Measurements from ENCODE around the gene SPDYE5. TPM values are rescaled to one million over a fixed set of nuclear protein-coding genes. Genes with fewer than 3 reads are reported as not detected.

The SPDYE5 gene
- total and polyA plus RNA-seq, 10 of the 15 experiments (the other 5 are each of a cell fraction or from before 2014, with no cell fraction given): 0.07 to 2.7 (median 1.4) TPM; not detected in 6

DNA sequence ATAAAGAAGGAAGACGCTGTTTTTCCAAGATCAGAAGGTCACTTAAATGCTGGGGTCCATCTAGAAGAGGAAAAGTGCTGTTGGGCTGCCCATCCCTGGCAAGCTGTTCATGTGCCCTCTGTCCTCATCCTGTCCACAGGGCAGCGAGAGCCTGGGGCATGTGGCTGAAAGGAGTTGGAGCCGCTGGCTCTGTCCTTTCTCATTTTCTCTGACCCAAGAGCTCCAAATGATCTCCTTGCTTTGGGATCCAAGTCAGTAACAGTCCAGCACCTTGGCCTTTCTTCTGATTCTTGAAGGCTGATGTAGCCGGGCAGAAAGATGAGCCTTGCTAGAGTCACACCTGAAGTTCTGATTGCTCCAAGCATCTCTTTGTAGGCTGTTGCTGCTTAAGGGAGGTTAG lies 44.4 kb downstream of the SPDYE5 start (continued):
- TF ChIP-seq ZNF274 (IDR thresholded peaks at IDR 0.05; ENCODE audit: insufficient read depth, insufficient read length): no peak
- TF ChIP-seq ZNF384 (IDR thresholded peaks at IDR 0.05; ENCODE audit: borderline replicate concordance, low read depth, low read length): no peak
- TF ChIP-seq POLR2AphosphoS5 (IDR thresholded peaks at IDR 0.05; ENCODE audit: low read length): no peak
- TF ChIP-seq BHLHE40 (IDR thresholded peaks at IDR 0.05; ENCODE audit: borderline replicate concordance in 1 of 2, low read depth in 2 of 2, low read length in 1 of 2): no peak
- TF ChIP-seq KLF5 (IDR thresholded peaks at IDR 0.05; ENCODE audit: partially characterized antibody): no peak

DNA sequence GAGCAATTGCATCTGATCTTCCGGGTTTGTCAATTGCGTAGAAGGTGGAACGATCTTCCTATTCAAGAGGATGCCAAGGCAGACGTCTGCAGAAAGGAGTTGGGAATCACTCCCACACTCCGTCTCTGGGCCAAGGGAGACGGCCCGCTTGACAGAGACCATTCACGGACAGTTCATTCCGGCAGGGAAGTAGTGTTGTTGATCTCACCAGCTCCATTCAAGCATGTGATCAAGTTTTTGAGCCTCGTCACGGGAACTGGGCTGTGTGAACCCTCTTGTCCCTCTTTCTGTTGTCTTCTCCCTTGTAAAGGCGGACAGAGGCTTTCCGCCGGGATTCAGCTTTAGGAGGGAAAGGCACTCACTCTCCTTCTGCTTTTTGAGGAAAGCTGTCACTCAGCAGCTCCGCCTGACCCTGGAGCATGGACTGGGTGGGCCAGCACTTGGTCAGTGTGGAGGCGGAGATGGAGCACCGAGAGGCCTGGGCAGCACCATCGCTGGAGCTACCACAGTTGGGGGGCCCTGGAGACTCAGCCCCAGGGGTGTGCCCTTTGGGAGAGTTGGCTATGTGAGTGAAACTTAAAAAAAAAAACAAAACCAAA lies 44.9 kb downstream of the SPDYE5 start:
- Histone ChIP-seq H3K79me2 (ENCODE audit: control insufficient read depth, insufficient read depth, low read length) (no peaks in the 10 kb centered on the region), H3K27ac (ENCODE audit: control insufficient read depth, insufficient read depth) (no peak overlapping the region), H4K20me1 (ENCODE audit: control insufficient read depth, insufficient read depth) (no peaks in the 10 kb centered on the region), H3K4me1 (ENCODE audit: control insufficient read depth, insufficient read depth, low read length) (peaks cover 11% of the 10 kb centered on the region), H2AFZ (ENCODE audit: control insufficient read depth, low read depth, low read length) (no peak overlapping the region), H3K27me3 (replicated peaks in 1 of 2; ENCODE audit: control insufficient read depth in 2 of 2, insufficient read depth in 2 of 2, low read length in 1 of 2) (no peaks in the 10 kb centered on the region), H3K4me3 (no peak overlapping the region), H3K4me2 (ENCODE audit: control insufficient read depth, insufficient read depth) (no peak overlapping the region), H3K9ac (ENCODE audit: control insufficient read depth, insufficient read depth, low read length) (no peak overlapping the region), H3K9me3 (replicated peaks; ENCODE audit: control insufficient read depth, insufficient read depth, low read length) (no peaks in the 10 kb centered on the region), H3K36me3 (ENCODE audit: control insufficient read depth in 2 of 2, insufficient read depth in 2 of 2, low read length in 1 of 2) (no peaks in the 10 kb centered on the region)
- ChIA-PET RAD21 (ENCODE audit: unreplicated experiment) (no interaction called here), SMC1A (ENCODE audit: uncharacterized antibody, unreplicated experiment) (no interaction called here), CTCF (no interaction called here), POLR2A (no interaction called here)
- DNase-seq (ENCODE audit: low read depth, low spot score) (no peak), ATAC-seq (no peak), FAIRE-seq (no peak)
- in situ Hi-C loops (cut with MboI) (no loop called here), intact Hi-C loops (cut with micrococcal nuclease; ENCODE audit: unreplicated experiment) (loop anchor here (10.0 kb wide), 1 partner anchor 98 kb away; no protein-coding TSS in a partner anchor)
- 87% methylated on average over 18 of the region's 18 CpGs for WGBS (ENCODE audit: insufficient coverage, insufficient replicate concordance, low lambda C conversion rate, missing lambda C conversion rate)
- TF ChIP-seq, protein P1, sequence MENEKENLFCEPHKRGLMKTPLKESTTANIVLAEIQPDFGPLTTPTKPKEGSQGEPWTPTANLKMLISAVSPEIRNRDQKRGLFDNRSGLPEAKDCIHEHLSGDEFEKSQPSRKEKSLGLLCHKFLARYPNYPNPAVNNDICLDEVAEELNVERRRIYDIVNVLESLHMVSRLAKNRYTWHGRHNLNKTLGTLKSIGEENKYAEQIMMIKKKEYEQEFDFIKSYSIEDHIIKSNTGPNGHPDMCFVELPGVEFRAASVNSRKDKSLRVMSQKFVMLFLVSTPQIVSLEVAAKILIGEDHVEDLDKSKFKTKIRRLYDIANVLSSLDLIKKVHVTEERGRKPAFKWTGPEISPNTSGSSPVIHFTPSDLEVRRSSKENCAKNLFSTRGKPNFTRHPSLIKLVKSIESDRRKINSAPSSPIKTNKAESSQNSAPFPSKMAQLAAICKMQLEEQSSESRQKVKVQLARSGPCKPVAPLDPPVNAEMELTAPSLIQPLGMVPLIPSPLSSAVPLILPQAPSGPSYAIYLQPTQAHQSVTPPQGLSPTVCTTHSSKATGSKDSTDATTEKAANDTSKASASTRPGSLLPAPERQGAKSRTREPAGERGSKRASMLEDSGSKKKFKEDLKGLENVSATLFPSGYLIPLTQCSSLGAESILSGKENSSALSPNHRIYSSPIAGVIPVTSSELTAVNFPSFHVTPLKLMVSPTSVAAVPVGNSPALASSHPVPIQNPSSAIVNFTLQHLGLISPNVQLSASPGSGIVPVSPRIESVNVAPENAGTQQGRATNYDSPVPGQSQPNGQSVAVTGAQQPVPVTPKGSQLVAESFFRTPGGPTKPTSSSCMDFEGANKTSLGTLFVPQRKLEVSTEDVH (IDR thresholded peaks at IDR 0.05; ENCODE audit: low read depth, partially characterized antibody): no peak
- TF ChIP-seq NR2C2 (IDR thresholded peaks at IDR 0.05; ENCODE audit: borderline replicate concordance, control insufficient read depth, insufficient read length, low read depth) (no peak), KLF5 (IDR thresholded peaks at IDR 0.05; ENCODE audit: partially characterized antibody) (no peak)
- TF ChIP-seq, protein P2, sequence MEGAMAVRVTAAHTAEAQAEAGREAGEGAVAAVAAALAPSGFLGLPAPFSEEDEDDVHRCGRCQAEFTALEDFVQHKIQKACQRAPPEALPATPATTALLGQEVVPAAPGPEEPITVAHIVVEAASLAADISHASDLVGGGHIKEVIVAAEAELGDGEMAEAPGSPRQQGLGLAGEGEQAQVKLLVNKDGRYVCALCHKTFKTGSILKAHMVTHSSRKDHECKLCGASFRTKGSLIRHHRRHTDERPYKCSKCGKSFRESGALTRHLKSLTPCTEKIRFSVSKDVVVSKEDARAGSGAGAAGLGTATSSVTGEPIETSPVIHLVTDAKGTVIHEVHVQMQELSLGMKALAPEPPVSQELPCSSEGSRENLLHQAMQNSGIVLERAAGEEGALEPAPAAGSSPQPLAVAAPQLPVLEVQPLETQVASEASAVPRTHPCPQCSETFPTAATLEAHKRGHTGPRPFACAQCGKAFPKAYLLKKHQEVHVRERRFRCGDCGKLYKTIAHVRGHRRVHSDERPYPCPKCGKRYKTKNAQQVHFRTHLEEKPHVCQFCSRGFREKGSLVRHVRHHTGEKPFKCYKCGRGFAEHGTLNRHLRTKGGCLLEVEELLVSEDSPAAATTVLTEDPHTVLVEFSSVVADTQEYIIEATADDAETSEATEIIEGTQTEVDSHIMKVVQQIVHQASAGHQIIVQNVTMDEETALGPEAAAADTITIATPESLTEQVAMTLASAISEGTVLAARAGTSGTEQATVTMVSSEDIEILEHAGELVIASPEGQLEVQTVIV (IDR thresholded peaks at IDR 0.05; ENCODE audit: borderline replicate concordance, partially characterized antibody): no peak
- no TSS peak for BruUV-seq (replicated peaks)
